CD4-positive, alpha-beta T cell treated with Interleukin-6 at 100 ng/mL for 8 hours (primary cell): ENCODE results near the gene CSNK1E.
A peak's percentile ranks its signal among the peaks of the same experiment; 100 is the strongest.
"Not testable (repeated sequence)": the region's sequence is repeated elsewhere in the genome, so short reads cannot be mapped to it uniquely, and the experiment has no call there.

Experiments used
- DNase-seq: peaks from one replicate; pipeline ENCODE4 v3.0.0-alpha.2; 2020; ENCODE audit warnings: mixed read lengths, low spot score

Gene CSNK1E

GRCh38 chr22:38317122-38317994 lies at the start of gene CSNK1E:
TSS of gene CSNK1E (minus strand) at chr22:38317433. CDS start at chr22:38314157, 3,276 bp downstream.
- DNase-seq, result peak; percentile 66

GRCh38 chr22:38365829-38366228 lies 48.6 kb upstream of the CSNK1E start:
- not testable (repeated sequence) for DNase-seq

- DNase-seq, result not testable (repeated sequence)
Measured at GRCh38 chr22:38365174-38365573, 47.9 kb upstream of the CSNK1E start.

GRCh38 chr22:38360560-38360959 lies 43.3 kb upstream of the CSNK1E start:
- DNase-seq, result not testable (repeated sequence)

GRCh38 chr22:38359817-38360216 lies 42.6 kb upstream of the CSNK1E start:
- DNase-seq, result not testable (repeated sequence)

- DNase-seq, result not testable (repeated sequence)
Measured at GRCh38 chr22:38357971-38358370, 40.7 kb upstream of the CSNK1E start.

- DNase-seq, result no peak
Measured at GRCh38 chr22:38355275-38355674, 38.0 kb upstream of the CSNK1E start.

GRCh38 chr22:38353701-38354100 lies 36.5 kb upstream of the CSNK1E start:
- no peak for DNase-seq

- DNase-seq, result peak; percentile 50
Measured at GRCh38 chr22:38353142-38353629, 36.0 kb upstream of the CSNK1E start.

GRCh38 chr22:38352436-38352835 lies 35.2 kb upstream of the CSNK1E start:
- no peak for DNase-seq

- no peak for DNase-seq
Measured at GRCh38 chr22:38350444-38351359, 33.5 kb upstream of the CSNK1E start.

GRCh38 chr22:38348751-38349496 lies 31.7 kb upstream of the CSNK1E start:
- DNase-seq, result no peak

GRCh38 chr22:38347944-38348750 lies 30.9 kb upstream of the CSNK1E start:
- DNase-seq, result no peak

GRCh38 chr22:38347181-38347943 lies 30.1 kb upstream of the CSNK1E start:
- DNase-seq, result no peak

GRCh38 chr22:38346506-38346905 lies 29.3 kb upstream of the CSNK1E start:
- DNase-seq, result no peak

- no peak for DNase-seq
Measured at GRCh38 chr22:38345782-38346181, 28.5 kb upstream of the CSNK1E start.

GRCh38 chr22:38339893-38340292 lies 22.7 kb upstream of the CSNK1E start:
- DNase-seq, result not testable (repeated sequence)

- no peak for DNase-seq
Measured at GRCh38 chr22:38338772-38339379, 21.6 kb upstream of the CSNK1E start.

- DNase-seq, result no peak
Measured at GRCh38 chr22:38336699-38337098, 19.5 kb upstream of the CSNK1E start.

- no peak for DNase-seq
Measured at GRCh38 chr22:38335077-38335476, 17.8 kb upstream of the CSNK1E start.
